IPS-18c (cell line): ENCODE results near the gene TGFBR3.

ENCODE experiments used
- H3K4me3 ChIP-seq: 2 replicates; pipeline ENCODE4 v1.7.0; 2013; ENCODE audit warnings: low read depth, mild to moderate bottlenecking, low read length, moderate library complexity; ENCODE audit not compliant: insufficient read depth
- H3K9me3 ChIP-seq: one replicate; pipeline ENCODE4 v1.6.1; 2013; ENCODE audit warnings: mild to moderate bottlenecking, low read length, moderate library complexity; ENCODE audit not compliant: control insufficient read depth, insufficient read depth

The TGFBR3 gene

DNA sequence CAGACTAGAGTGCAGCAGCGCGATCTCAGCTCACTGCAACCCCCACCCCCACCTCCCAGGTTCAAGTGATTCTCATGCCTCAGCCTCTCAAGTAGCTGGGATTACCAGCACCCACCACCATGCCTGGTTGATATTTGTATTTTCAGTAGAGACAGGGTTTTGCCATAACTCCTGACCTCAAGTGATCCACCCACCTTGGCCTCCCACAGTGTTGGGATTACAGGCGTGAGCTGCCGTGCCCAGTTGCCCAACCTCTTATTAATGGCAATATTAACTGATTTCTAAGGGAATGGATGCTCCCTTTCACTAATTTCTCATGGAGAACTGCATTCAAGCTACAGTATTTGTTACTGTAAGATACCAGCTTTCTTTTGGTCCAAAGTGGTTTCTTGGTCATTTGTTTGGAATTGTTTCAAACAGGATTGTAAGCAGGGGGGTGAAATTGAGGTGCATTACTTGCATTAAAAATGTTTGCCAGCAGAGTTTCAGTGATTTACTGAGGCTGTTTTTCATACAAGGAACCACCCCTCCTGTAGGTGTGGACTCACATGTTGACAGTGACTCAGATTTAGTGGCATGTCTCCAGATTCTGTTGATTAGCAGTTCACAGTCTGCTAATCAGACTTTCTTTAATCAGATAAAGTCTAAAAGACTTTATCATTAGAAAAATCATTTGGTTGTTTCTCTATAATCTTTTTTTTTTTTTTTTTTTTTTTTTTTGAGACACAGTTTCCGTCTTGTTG, 3.9 kb upstream of the TGFBR3 start:
- Histone ChIP-seq H3K4me3 (no peak overlapping the region), H3K9me3 (peaks cover 3% of the 10 kb centered on the region)

DNA sequence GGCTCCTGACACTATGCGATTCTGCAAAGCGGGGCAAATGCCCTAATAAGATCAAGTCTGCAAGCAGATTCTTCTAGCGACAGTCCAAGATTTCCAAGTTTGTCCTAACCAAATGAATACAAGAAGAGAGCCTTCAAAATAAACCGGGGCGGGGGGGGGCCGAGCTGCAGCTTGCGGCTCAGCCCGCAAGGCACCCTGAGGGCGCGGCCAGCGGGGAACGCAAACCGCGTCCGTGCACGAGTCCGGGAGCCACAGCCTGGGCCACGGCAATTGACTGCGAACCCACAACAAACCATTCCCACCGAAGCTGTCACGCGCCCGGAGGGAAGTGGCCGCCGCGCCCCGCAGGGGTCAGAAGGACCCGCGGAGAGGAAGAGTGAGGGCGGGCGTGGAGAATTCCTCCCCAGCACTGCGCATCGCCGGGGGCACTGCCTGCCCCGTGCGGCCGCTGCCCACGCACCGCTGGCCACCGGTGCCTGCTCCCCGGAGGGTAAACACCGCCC, 687 bp downstream of the TGFBR3 start:
- Histone ChIP-seq H3K4me3 (peak overlapping the region; percentile 86), H3K9me3 (peaks cover 3% of the 10 kb centered on the region)

DNA sequence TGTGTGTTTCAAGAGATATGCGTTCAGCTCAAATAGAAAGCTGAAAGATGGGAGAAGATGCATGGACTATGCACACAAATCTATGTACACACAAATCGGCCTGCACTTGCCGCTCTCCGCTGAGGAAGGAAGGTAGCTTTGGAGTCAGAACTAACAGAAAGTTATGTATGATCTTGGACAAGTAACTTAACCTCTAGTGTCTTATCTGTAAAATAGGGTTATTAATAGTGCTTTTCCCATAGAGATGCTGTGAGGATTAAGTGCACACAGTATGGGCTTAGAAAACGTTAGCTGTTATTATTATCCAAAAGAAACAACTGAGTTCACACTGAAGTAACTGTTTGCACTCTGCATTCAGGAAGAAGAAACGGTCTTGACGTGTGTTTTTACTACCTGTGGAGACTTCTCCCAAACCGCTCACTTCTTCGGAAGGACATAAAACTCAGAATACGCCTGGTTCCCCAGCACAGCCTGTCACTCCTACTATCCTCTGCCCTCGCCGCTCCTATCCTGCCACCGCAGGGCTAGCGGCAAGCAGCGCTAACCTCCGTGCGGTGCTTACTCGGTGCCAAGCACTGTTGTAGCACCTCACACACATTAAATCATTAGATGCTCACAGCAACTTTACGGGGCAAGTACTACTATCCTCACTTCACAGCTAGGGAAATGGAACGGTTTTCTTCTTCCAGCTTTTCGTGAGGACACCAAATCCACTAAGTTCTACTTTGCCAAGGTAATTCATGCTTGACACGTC, 1.3 kb downstream of the TGFBR3 start:
- Histone ChIP-seq H3K9me3 (peaks cover 3% of the 10 kb centered on the region), H3K4me3 (peak overlapping the region; percentile 86; the same call in 1 of the 2 replicates)

DNA sequence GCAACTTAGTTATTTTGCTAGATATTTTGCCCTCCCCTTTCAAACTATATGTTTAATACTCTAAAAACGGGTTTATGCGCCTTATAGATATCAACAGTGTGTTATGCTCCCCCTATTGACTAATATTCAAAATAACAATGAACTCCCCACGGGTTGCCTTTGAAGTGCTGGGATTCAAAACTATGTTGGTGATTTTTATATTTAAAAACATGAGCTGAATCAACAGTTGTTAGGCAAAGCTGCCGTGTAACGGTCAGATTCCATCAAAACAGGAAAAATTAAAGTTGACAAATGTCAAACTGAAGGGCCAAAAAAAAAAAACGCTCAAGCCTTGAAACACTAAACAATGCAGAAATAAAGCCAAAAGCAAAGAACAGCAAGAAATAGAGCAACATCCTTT, 2.5 kb downstream of the TGFBR3 start:
- Histone ChIP-seq H3K9me3 (peaks cover 3% of the 10 kb centered on the region), H3K4me3 (no peak overlapping the region)

DNA sequence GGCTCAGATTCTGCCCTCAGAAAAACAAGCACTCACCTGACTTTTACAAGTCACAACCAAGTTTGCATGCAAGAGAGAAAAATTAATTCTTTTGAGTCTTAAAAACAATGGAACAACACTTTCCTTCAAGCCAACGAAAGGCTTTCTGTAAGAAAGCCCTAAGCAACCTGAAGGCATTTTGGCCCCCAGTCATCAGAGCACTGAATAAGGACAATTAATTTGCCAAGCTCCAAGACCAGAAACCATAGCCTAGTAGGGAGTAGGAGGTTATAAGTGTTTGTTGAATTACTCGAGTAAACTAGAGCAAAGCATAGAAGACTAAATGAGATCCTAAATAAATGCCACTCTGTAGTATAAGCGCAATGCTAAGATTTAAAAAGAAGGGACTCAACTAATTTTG, 4.7 kb downstream of the TGFBR3 start:
- Histone ChIP-seq H3K4me3 (no peak overlapping the region), H3K9me3 (peaks cover 3% of the 10 kb centered on the region)

DNA sequence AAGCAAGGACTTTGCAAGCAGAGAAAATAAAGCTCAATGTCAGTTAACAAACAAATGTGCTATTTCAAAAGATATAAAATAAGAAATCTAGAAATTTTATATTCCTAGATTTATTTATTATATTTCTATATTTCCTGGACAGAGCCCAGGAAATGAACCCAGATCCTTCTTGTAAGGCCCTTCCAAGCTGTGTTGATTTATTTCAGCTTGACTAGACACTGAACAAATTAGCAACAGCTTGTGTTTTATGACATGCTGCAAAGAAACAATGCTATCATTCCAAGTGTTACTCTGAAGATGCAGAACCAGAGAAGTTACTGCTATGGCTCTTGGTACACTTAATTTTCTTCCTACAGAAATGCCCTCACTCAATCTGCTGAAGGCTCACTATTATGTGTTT, 6.2 kb downstream of the TGFBR3 start:
- H3K9me3 ChIP-seq, result no peaks in the 10 kb centered on the region
- no peak overlapping the region for H3K4me3 ChIP-seq

DNA sequence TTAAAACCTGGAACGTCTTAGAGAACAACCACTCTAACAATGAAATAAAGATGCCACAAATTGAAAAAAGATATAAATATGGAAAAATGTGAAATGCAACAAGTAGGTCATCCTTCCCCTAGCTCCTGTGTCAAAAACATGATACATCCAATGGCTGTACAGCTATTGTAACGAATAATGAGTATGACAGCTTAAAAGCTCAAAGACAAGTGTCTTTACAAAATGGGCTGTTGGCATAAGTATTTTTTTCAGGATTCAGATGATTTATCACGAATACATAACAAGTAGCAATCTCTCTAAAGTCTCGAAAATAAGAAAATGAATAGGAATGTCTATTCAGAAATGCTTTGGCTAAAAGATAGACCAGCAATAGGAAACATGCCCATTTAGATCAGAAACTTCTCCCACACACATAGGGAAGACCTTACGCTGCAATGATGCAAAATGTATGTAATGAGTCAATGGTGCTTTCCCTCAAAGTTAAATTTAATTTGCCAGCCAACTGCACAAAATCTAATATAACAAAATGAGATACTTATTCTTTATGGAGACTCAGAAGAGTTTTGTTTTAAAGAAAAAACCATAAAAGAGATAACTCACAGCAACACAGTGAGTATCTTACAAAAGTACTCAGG, 8.3 kb downstream of the TGFBR3 start:
- no peaks in the 10 kb centered on the region for H3K9me3 ChIP-seq
- H3K4me3 ChIP-seq, result no peak overlapping the region

DNA sequence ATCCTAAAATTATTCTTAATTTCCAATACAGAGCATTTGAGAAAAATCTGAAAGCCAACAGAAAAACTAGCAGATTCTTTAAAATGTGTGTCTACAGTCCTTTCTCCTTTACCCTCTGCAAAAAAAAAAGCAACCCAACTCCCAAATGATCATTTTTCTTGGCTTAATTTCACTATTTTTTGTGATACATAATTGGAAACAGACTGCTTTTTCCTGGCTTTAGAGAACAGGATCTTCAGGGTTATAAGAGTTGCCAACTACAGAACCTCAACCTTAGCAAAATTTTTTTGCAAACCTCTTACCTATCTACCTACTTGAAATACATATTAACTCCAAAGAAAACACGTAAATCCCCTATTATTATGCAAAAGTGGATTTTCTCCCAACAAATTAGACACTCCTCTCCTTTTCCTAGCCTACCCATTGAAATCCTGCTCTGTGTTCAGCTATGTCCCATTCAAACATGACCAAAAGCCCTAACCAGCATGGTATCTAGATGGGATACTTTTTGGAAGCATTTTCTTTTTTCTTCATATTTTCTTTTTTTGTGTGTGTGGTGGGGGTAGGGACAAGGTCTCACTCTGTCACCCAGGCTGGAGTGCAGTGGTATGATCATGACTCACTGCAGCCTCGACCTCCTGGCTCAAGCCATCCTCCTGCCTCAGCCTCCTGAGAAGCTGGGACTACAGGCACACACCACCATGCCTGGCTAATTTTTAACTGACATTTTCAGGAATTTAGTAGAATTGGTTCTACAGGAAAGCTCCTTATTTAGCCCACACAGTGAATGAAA, 9.0 kb downstream of the TGFBR3 start:
- no peaks in the 10 kb centered on the region for H3K9me3 ChIP-seq
- H3K4me3 ChIP-seq, result no peak overlapping the region

DNA sequence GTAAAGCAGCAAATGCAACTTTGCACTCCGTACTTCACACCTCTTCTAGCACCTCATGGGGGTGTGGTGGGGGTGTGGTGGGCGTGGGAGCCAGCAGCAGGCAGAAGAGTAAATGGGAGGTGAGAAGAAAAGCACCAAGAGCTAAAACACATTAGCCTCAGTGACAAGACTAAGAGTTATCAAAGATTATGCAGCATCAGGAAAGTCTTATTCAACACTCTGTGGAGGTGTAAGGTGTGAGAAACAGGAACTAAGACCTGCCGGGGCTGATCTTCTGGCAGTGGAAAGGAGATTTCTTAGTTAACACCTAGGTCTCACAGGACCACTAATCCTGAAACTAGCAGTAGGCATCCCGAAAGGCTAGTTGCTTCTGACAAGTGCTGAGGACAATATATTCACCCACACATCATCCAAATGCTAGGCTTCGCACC, 9.9 kb downstream of the TGFBR3 start:
- Histone ChIP-seq H3K4me3 (no peak overlapping the region), H3K9me3 (no peaks in the 10 kb centered on the region)

DNA sequence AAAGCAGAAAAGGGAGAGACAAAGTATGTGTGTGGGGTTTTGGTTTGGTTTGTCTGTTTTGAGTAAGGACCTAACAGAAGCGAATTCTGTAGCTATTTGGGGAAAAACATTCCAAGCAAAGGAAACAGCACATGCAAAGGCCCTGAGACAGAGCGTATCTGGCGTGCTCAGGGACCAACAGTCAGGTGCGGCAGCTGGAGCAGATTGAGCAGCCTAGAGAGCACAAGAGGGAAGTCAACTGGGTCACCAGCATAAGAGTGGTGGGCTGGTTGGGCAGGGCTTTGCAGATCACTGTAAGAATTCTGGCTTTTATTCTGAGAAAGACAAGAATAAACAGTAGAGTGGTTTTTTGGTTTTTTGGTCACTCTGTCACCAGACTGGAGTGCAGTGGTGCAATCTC, 11.8 kb downstream of the TGFBR3 start:
- Histone ChIP-seq H3K9me3 (no peaks in the 10 kb centered on the region), H3K4me3 (no peak overlapping the region)

DNA sequence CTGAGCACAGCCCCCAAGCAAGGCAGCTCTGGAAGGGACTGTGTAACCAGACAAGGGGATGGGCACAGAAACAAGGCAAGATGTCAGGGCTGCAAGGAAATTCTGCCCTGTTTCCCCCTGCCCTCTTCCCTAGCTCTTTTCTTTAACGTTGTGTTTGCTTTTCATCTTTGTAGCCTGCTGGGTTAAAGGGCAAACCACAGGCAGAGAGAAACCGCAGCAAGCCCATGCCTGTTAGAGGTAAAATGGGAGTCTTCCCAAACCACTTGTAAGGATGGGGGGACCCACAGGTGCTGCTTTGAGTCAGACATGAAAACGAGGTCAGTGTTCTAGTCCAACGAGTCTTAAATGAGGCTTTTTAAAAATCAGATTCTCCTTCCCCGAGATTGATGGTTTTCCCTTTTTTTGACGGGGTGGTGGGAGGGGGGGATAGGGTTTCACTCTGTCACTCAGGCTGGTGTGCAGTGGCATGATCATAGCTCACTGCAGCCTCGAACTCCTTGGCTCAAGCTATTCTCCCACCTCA, 13.3 kb downstream of the TGFBR3 start:
- Histone ChIP-seq H3K9me3 (no peaks in the 10 kb centered on the region), H3K4me3 (no peak overlapping the region)

DNA sequence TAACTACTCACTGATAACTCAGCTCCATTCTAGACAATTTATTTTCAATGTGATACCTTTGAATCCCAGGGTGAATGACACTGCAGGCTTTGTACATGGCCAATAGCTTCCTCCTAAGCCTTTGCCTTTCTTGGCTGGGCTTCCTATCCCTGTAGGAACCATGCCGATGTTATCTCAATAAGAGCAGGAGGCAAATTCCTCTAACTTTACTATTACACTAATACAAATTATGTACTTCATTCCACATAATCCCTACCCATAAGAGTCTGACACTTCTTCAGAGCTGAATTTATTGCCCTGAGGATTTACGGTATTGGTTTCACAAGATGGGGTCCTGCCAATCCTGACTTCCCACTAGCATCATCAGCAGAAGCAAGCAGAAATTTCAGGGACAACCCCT, 14.0 kb downstream of the TGFBR3 start:
- Histone ChIP-seq H3K4me3 (no peak overlapping the region), H3K9me3 (no peaks in the 10 kb centered on the region)

DNA sequence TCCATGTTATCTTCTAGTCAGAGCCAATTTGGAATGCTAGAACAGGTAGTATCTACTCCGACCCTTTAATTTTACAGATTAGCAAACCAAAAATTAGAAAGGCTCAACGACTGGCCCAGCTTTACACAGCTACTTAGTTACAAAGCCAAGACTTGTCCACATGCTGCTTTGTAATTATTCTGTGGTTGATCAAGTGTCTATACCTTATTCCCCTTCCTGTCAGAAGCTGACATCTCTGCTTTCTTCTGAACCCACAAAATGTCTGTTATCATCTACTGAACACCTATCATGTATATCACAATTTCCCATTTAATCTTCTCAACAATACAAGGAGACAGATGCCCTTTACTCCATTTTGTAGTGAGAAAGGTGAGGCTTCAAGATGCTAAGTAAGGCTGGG, 15.6 kb downstream of the TGFBR3 start:
- no peaks in the 10 kb centered on the region for H3K9me3 ChIP-seq
- H3K4me3 ChIP-seq, result no peak overlapping the region

DNA sequence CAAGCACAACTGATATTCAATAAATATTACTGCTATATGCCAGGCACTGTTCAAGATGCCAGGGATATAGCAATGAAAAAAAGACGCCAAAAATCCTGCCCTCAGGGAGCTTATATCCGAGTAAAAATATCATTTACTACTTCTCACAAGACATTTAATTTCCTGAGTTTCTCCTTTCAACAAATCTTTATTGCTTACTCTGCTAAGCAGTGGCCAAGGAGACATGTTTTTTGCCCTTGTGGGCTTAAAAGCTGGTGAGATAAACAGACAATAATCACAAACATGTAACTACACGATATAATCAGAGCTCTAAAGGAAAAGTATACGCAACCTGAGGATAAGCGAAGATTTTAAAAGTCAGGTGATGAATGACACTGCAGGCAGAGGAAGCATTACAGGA, 19.5 kb downstream of the TGFBR3 start:
- no peaks in the 10 kb centered on the region for H3K9me3 ChIP-seq
- no peak overlapping the region for H3K4me3 ChIP-seq

DNA sequence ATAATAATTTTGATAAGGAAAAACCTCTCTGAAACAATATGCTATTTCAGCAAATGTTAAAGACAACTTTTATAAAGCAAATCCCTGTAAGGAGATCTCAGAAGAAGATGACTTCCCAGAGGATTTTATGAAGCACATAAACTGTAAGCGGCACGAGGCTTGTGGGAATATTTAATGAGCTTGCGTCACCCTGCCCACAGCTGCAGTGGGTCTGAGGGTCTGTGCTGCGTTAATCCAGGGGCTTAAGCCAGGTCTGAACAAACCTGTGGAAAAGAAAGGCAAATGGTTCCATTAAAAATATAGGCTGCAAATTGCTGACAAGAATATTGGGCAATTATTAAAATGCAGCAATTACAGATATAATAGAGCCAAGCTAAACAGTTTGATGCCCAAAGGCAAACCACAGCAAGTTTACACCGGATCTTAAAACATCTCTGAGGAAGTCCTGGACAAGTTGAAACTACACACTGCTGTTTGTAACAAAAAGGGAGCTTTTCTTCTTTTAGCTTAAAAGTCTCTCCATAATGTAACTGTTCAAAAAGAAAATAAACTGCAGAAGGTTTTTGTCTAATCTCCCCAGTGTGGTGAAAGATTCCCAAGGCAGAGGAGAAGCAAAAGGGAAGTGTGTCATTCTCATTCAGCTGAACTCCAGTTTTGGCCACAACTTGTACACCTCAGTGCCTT, 21.8 kb downstream of the TGFBR3 start:
- no peaks in the 10 kb centered on the region for H3K9me3 ChIP-seq
- H3K4me3 ChIP-seq, result no peak overlapping the region

DNA sequence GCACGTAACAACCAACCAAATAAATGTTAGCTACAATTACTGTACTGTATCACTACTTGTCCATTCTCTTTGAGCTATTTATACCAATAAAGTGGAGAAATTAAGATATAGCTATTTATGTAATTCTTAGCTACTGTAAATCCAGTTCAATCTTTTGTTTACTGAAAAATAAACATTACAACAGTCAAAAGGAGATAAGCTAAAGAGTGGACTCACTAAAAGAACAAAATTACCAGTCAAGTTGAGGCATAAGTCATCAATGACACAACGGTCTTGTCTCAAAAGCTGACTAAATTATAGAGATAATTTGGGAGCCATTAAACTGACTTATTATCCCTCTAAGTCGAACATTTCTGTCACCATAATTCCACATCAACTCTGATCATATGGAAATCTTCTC, 22.5 kb downstream of the TGFBR3 start:
- Histone ChIP-seq H3K9me3 (no peaks in the 10 kb centered on the region), H3K4me3 (no peak overlapping the region)

DNA sequence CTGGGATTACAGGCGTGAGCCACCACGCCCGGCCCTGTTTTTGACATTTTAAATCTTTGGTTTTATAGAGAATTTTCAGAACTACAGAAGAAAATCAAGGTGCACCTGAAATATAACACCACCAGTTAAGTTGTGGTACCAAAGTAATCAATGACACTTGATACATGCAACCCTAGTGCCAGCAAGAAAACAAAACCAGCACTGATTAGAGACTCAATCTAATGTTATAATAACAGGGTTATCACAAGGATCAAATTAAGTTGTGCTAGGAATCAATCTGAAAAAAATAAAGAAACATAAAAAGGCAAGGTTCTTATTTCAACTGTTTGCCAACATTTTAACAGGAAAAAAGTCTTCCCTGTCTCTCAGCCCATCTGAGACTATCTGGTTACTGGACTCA, 23.8 kb downstream of the TGFBR3 start:
- no peak overlapping the region for H3K4me3 ChIP-seq
- H3K9me3 ChIP-seq, result no peaks in the 10 kb centered on the region
